ENCODE data around the gene KNSTRN.

- TF ChIP-seq EP300 (IDR thresholded peaks at IDR 0.05), result no peak
- TF ChIP-seq CTCF (IDR thresholded peaks at IDR 0.05), result no peak
Measured at GRCh38 chr15:40381818-40382529, 547 bp upstream of the KNSTRN start.
